GM12878 (cell line): Measurements from ENCODE around the gene ITPRIPL1. TPM values are rescaled to one million over a fixed set of nuclear protein-coding genes. Genes with fewer than 3 reads are reported as not detected.
A peak's percentile ranks its signal among the peaks of the same experiment; 100 is the strongest.

ENCODE experiments used
- ATAC-seq: fragments of 200-7000 bp; cut with Tn5 transposase; 3 replicates; pipeline ENCODE4 v1.9.1; 2020; ENCODE audit warnings: mild to moderate bottlenecking, moderate library complexity
- BruUV-seq: library from RNA; stranded (reverse); fragments of 400-500 nt; replicated peaks from 2 replicates; lab custom pipeline; 2021; lab: Mats Ljungman, UMichigan
- CTCF ChIA-PET: fragments of 300-600 bp; sonication (Branson Sonifier 250); formaldehyde crosslinking; extraction: SDS; loops from one replicate; lab custom pipeline; 2021; ENCODE audit warnings: inconsistent platforms; lab: Yijun Ruan, JAX
- POLR2A ChIA-PET: fragments of 350-600 bp; formaldehyde crosslinking; extraction: SDS; loops from one replicate; lab custom pipeline; 2021; ENCODE audit warnings: inconsistent platforms; lab: Charles Lee
- RAD21 ChIA-PET: fragments of 300-600 bp; sonication (Branson Sonifier 250); formaldehyde crosslinking; loops from one replicate; lab custom pipeline; 2023; ENCODE audit warnings: antibody characterized with exemption; ENCODE audit not compliant: unreplicated experiment; lab: Charles Lee
- SMC1A ChIA-PET: fragments of 300-600 bp; sonication (Branson Sonifier 250); formaldehyde crosslinking; loops from one replicate; lab custom pipeline; 2023; ENCODE audit not compliant: unreplicated experiment, uncharacterized antibody; lab: Charles Lee
- DNase-seq: peaks from one replicate; pipeline ENCODE4 v3.0.0-alpha.2; 2011; ENCODE audit warnings: low read depth, low spot score
- FAIRE-seq: peaks from 3 replicates; lab custom pipeline; 2011; peaks lifted over from hg19 to GRCh38; lab: Jason Lieb, UNC
- H2AFZ ChIP-seq: 2 replicates; pipeline ENCODE4 v1.6.0; 2011; ENCODE audit warnings: low read depth, low read length, control low read depth; ENCODE audit not compliant: control insufficient read depth
- H3K27ac ChIP-seq: 2 replicates; pipeline ENCODE4 v1.5.1; 2011; ENCODE audit warnings: control low read depth; ENCODE audit not compliant: control insufficient read depth, insufficient read depth
- H3K27me3 ChIP-seq, 2 experiments: replicated peaks in 1 of 2; 2 replicates each; pipeline versions ENCODE4 v1.6.0 to v1.6.1; 2011; ENCODE audit warnings: low read length in 1 of 2; ENCODE audit not compliant: control insufficient read depth in 2 of 2, insufficient read depth in 2 of 2
- H3K36me3 ChIP-seq, 2 experiments: 2 replicates each; pipeline ENCODE4 v1.5.1; 2011; ENCODE audit warnings: low read length in 1 of 2; ENCODE audit not compliant: control insufficient read depth in 2 of 2, insufficient read depth in 2 of 2
- H3K4me1 ChIP-seq: 2 replicates; pipeline ENCODE4 v1.6.1; 2011; ENCODE audit warnings: mild to moderate bottlenecking, low read length, moderate library complexity, mixed read lengths; ENCODE audit not compliant: control insufficient read depth, insufficient read depth
- H3K4me2 ChIP-seq: 2 replicates; pipeline ENCODE4 v1.6.0; 2011; ENCODE audit warnings: control low read depth; ENCODE audit not compliant: control insufficient read depth, insufficient read depth
- H3K4me3 ChIP-seq: fragments of 200-600 bp; sonication (generic); 2 replicates; pipeline ENCODE4 v1.5.1; 2016
- H3K79me2 ChIP-seq: 2 replicates; pipeline ENCODE4 v1.6.0; 2011; ENCODE audit warnings: low read length; ENCODE audit not compliant: control insufficient read depth, insufficient read depth
- H3K9ac ChIP-seq: 2 replicates; pipeline ENCODE4 v1.8.0; 2011; ENCODE audit warnings: low read length, control low read depth, mixed read lengths; ENCODE audit not compliant: control insufficient read depth, insufficient read depth
- H3K9me3 ChIP-seq: replicated peaks from 3 replicates; pipeline ENCODE4 v1.5.1; 2011; ENCODE audit warnings: mild to moderate bottlenecking, low read length; ENCODE audit not compliant: control insufficient read depth, insufficient read depth
- H4K20me1 ChIP-seq: 2 replicates; pipeline ENCODE4 v1.6.0; 2011; ENCODE audit not compliant: control insufficient read depth, insufficient read depth
- ASH2L ChIP-seq: fragments of 300-600, 200-600 bp; sonication (generic); IDR thresholded peaks from 2 replicates; pipeline ENCODE4 v1.6.1; 2017; ENCODE audit warnings: low read depth, mild to moderate bottlenecking, borderline replicate concordance
- BCL11A ChIP-seq: IDR thresholded peaks from 2 replicates; pipeline ENCODE4 v1.6.1; 2011; ENCODE audit warnings: low read depth, low read length
- CHD1 ChIP-seq: IDR thresholded peaks from 2 replicates; pipeline ENCODE4 v1.6.1; 2012; ENCODE audit warnings: low read depth, low read length, improper control_type of control experiment
- CHD2 ChIP-seq: IDR thresholded peaks from 2 replicates; pipeline ENCODE4 v1.6.1; 2011; ENCODE audit warnings: low read depth, low read length, improper control_type of control experiment, borderline replicate concordance
- EGR1 ChIP-seq, 2 experiments: IDR thresholded peaks; 1 replicate in 1 of 2; 2 replicates in 1 of 2; pipeline ENCODE4 v1.6.1; 2011 to 2012; ENCODE audit warnings: low read depth in 2 of 2, low read length in 2 of 2, borderline replicate concordance in 1 of 2, mild to moderate bottlenecking in 1 of 2, moderate library complexity in 1 of 2
- EZH2 ChIP-seq: IDR thresholded peaks from 2 replicates; pipeline ENCODE4 v1.6.1; 2012; ENCODE audit warnings: low read depth, mild to moderate bottlenecking, control low read depth, inconsistent platforms, low read length, borderline replicate concordance; ENCODE audit not compliant: control insufficient read depth
- HDGF ChIP-seq: fragments of 450-650 bp; IDR thresholded peaks from 2 replicates; pipeline ENCODE4 v1.6.1; 2016; ENCODE audit warnings: antibody characterized with exemption
- MTA3 ChIP-seq: IDR thresholded peaks from 2 replicates; pipeline ENCODE4 v1.6.1; 2012; ENCODE audit warnings: low read length, inconsistent platforms, borderline replicate concordance
- MYC ChIP-seq: IDR thresholded peaks from 2 replicates; pipeline ENCODE4 v1.6.1; 2011; ENCODE audit warnings: mild to moderate bottlenecking, low read length, moderate library complexity, inconsistent platforms; ENCODE audit not compliant: insufficient read depth, insufficient replicate concordance, insufficient read length, severe bottlenecking
- NBN ChIP-seq: fragments of 450-650 bp; IDR thresholded peaks from 2 replicates; pipeline ENCODE4 v1.6.1; 2016
- NFXL1 ChIP-seq: fragments of 450-650 bp; IDR thresholded peaks from 2 replicates; pipeline ENCODE4 v1.6.1; 2017; ENCODE audit warnings: antibody characterized with exemption, mild to moderate bottlenecking, borderline replicate concordance
- RB1 ChIP-seq: fragments of 450-650 bp; formaldehyde crosslinking; IDR thresholded peaks from 2 replicates; pipeline ENCODE4 v1.6.1; 2017; ENCODE audit warnings: mild to moderate bottlenecking, borderline replicate concordance
- SREBF2 ChIP-seq: IDR thresholded peaks from 2 replicates; pipeline ENCODE4 v1.6.1; 2012; ENCODE audit warnings: mild to moderate bottlenecking, low read length
- TAF1 ChIP-seq: IDR thresholded peaks from 2 replicates; pipeline ENCODE4 v1.6.1; 2011; ENCODE audit warnings: mild to moderate bottlenecking, low read depth, low read length, borderline replicate concordance
- TARDBP ChIP-seq: IDR thresholded peaks from 2 replicates; pipeline ENCODE4 v1.6.1; 2016; ENCODE audit warnings: borderline replicate concordance
- ZNF207 ChIP-seq: fragments of 450-650 bp; IDR thresholded peaks from 2 replicates; pipeline ENCODE4 v1.6.1; 2014; ENCODE audit warnings: antibody characterized with exemption, mild to moderate bottlenecking, borderline replicate concordance
- WGBS: methylation state at CpG from one replicate; pipeline ENCODE4 v1.1.6; 2016; ENCODE audit warnings: low lambda C conversion rate; ENCODE audit not compliant: insufficient replicate concordance, insufficient coverage; ENCODE audit errors: missing lambda C conversion rate; 5-methylcytosine and 5-hydroxymethylcytosine counted together
- in situ Hi-C: fragments of 300-500 bp; cut with MboI; formaldehyde crosslinking; loops from 9 replicates; pipeline ENCODE4 v1.14.3; 2018; ENCODE audit warnings: mixed read lengths
- intact Hi-C: fragments of 100-400 bp; cut with micrococcal nuclease; formaldehyde crosslinking; loops from one replicate; pipeline ENCODE4 v1.14.2; 2022; ENCODE audit not compliant: unreplicated experiment
- polyA plus RNA-seq, 11 experiments: library from polyadenylated mRNA; depleted of rRNA in 4 of 11; unstranded in 6 of 11; stranded (reverse) in 5 of 11; fragments of >200 nt; fragmentation: Nextera tagmentation in 4 of 11; fragmentation: Illumina TruSeq in 1 of 11; extraction: Ambion mirVana in 4 of 11; extraction: Trizol in 1 of 11; gene quantifications; 1 replicate in 1 of 11; 2 replicates in 10 of 11; pipeline versions ENCODE4 v1.2.1 to v1.2.3, GENCODE V29; 2011 to 2016; ENCODE audit warnings: inconsistent platforms in 2 of 11, missing spikeins in 2 of 11, low read depth in 1 of 11
- total RNA-seq, 4 experiments: library from RNA; depleted of rRNA in 3 of 4; stranded (reverse); fragments of >200 nt in 3 of 4; fragmentation: Illumina TruSeq in 1 of 4; extraction: Trizol in 1 of 4; gene quantifications; 2 replicates each; pipeline versions ENCODE4 v1.2.1 to v1.2.3, GENCODE V29; 2013 to 2021
- TF ChIP-seq, protein P1 (sequence below): fragments of 450-650 bp; IDR thresholded peaks from 2 replicates; pipeline ENCODE4 v1.6.1; 2016; ENCODE audit warnings: mild to moderate bottlenecking
- TF ChIP-seq, protein P2 (sequence below): IDR thresholded peaks from 2 replicates; pipeline ENCODE4 v1.6.1; 2012; ENCODE audit warnings: low read depth, low read length, improper control_type of control experiment

Gene ITPRIPL1
- total and polyA plus RNA-seq, 10 of the 15 experiments (the other 5 are each of a cell fraction or from before 2014, with no cell fraction given) = 4.9 to 28.7 (median 14.3) TPM

DNA sequence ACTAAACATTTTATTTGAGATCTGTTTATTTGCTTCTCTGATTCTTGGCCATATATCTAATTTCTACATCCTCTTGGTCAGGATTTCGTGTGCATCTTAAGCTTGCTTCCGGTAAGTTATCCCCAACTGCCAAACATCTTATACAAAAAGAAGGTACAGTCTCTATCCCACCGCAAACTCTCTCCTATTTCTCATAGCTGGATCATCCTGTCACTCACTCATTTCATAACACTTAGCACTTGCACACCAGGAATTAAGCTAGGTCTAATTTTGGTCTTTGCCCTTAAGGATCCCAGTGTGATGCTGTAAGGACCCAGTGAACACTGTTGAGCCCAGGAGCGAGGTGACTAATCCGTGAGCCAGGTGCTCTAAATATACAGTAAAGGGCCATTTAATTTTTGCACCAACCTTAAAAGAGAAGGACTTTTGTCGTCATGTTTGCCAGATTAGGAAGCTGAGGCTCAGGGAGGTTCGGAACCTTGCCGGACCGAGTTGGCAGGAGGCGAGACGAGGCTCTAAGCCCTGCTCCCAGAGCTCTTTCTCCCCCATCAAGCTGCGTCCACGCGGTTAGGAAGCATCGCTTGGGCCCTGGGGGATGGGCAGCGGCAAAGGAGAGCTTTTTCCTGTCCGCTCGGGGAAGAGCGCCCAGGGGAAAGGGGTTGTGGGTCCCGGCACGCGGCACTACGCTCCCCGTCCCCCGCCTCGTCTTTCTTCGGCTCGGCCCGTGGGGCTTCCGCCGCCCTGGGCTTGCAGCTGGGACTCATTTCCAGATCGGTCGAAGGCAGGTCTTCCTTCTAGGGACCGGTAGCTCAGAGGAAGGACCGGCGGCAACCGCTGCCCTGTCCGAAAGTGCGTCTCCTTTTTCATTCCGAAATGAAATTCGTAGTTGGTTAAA, 4.1 kb upstream of the ITPRIPL1 start:
- H3K79me2 ChIP-seq = peaks cover 29% of the 10 kb centered on the region
- POLR2A ChIA-PET = interaction anchor here (0.5 to 7.7 kb wide), 17 partner anchors 8 to 217 kb away, joined by 3 to 151 read pairs (median 4); partner anchors contain the start of genes NCAPH, SNRNP200 and STARD7
- peak overlapping the region; percentile 89 for H2AFZ ChIP-seq
- no peaks in the 10 kb centered on the region for H3K36me3 ChIP-seq
- H3K9me3 ChIP-seq = no peaks in the 10 kb centered on the region
- H3K9ac ChIP-seq = peak overlapping the region; percentile 77
- H3K4me1 ChIP-seq = peaks cover 30% of the 10 kb centered on the region
- peak overlapping the region; percentile 88 for H3K27ac ChIP-seq
- H3K4me3 ChIP-seq = peak overlapping the region; percentile 90
- SMC1A ChIA-PET = interaction anchor here (0.6 to 13.4 kb wide), 12 partner anchors 8 to 213 kb away, joined by 3 to 231 read pairs (median 4); partner anchors contain the start of genes NCAPH and SNRNP200
- in situ Hi-C loops = no loop called here
- DNase-seq (no peak), ATAC-seq (peak; percentile 48), FAIRE-seq (no peak)
- H4K20me1 ChIP-seq = no peaks in the 10 kb centered on the region
- intact Hi-C loops = loop anchor here (2.0 to 5.0 kb wide), 3 partner anchors 14 to 114 kb away; partner anchors contain the start of genes CIAO1, STARD7 and TMEM127
- TF ChIP-seq TARDBP (0 out of 2 replicates have a peak, but pooled peaks have one; percentile 23), TAF1 (no peak), ZNF207 (no peak), HDGF (no peak), MTA3 (no peak), MYC (peak; percentile 51), EGR1 (IDR thresholded peaks at IDR 0.05; ENCODE audit: borderline replicate concordance in 1 of 2, low read depth in 2 of 2, low read length in 2 of 2) (peak in 1 of 2 experiments; percentile 4; a peak in 1 of 3 replicates), SREBF2 (no peak), ASH2L (no peak), RB1 (no peak), BCL11A (no peak), NBN (0 out of 2 replicates have a peak, but pooled peaks have one; percentile 25), CHD2 (peak; percentile 46), EZH2 (no peak), NFXL1 (no peak), CHD1 (0 out of 2 replicates have a peak, but pooled peaks have one; percentile 57)
- TF ChIP-seq, protein P1, sequence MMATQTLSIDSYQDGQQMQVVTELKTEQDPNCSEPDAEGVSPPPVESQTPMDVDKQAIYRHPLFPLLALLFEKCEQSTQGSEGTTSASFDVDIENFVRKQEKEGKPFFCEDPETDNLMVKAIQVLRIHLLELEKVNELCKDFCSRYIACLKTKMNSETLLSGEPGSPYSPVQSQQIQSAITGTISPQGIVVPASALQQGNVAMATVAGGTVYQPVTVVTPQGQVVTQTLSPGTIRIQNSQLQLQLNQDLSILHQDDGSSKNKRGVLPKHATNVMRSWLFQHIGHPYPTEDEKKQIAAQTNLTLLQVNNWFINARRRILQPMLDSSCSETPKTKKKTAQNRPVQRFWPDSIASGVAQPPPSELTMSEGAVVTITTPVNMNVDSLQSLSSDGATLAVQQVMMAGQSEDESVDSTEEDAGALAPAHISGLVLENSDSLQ = peak; percentile 61
- TF ChIP-seq, protein P2, sequence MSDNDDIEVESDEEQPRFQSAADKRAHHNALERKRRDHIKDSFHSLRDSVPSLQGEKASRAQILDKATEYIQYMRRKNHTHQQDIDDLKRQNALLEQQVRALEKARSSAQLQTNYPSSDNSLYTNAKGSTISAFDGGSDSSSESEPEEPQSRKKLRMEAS = peak; percentile 58; the same call in 1 of the 2 replicates
- CTCF ChIA-PET = interaction anchor here (0.8 to 2.6 kb wide), 16 partner anchors 11 to 329 kb away, joined by 3 to 8 read pairs (median 4); partner anchors contain the start of genes ANKRD36C, SNRNP200 and STARD7
- BruUV-seq = TSS peak; percentile 85
- H3K27me3 ChIP-seq = no peaks in the 10 kb centered on the region
- peak overlapping the region; percentile 95 for H3K4me2 ChIP-seq
- WGBS = under 1% methylated on average over 40 of the region's 41 CpGs
- RAD21 ChIA-PET = interaction anchor here (1.0 to 4.7 kb wide), 14 partner anchors 10 to 537 kb away, joined by 3 to 44 read pairs (median 6); partner anchors contain the start of genes ANKRD39, NCAPH, SNRNP200 and STARD7
